HepG2 (cell line): ENCODE results near the gene CD300A. TPM values are rescaled to one million over a fixed set of nuclear protein-coding genes. Genes with fewer than 3 reads are reported as not detected.

ENCODE experiments used
- AKAP8 ChIP-seq: sonication (generic); formaldehyde crosslinking; IDR thresholded peaks from 2 replicates; pipeline ENCODE4 v1.5.1; 2020; ENCODE audit warnings: mild to moderate bottlenecking, missing genetic modification reagents
- FIP1L1 ChIP-seq: fragments of 200-400 bp; formaldehyde crosslinking; IDR thresholded peaks from 2 replicates; pipeline ENCODE4 v1.6.1; 2018; ENCODE audit warnings: low read depth, mild to moderate bottlenecking, low read length, moderate library complexity, borderline replicate concordance; ENCODE audit not compliant: insufficient read depth
- ISL2 ChIP-seq: sonication (generic); formaldehyde crosslinking; IDR thresholded peaks from 2 replicates; pipeline ENCODE4 v1.5.0; 2020; ENCODE audit warnings: missing genetic modification reagents
- MAFK ChIP-seq, 2 experiments: IDR thresholded peaks in 1 of 2; conservative IDR thresholded peaks in 1 of 2; 2 replicates each; pipeline ENCODE4 v1.6.1; 2011; ENCODE audit warnings: improper control_type of control experiment in 2 of 2, low read length in 2 of 2
- RFXAP ChIP-seq: sonication (generic); formaldehyde crosslinking; IDR thresholded peaks from 2 replicates; pipeline ENCODE4 v1.4.0; 2020; ENCODE audit warnings: missing genetic modification reagents, borderline replicate concordance
- RORA ChIP-seq: sonication (generic); formaldehyde crosslinking; IDR thresholded peaks from 2 replicates; pipeline ENCODE4 v1.5.0; 2020; ENCODE audit warnings: mild to moderate bottlenecking, missing genetic modification reagents, moderate library complexity
- TEAD3 ChIP-seq: optimal IDR thresholded peaks from 2 replicates; pipeline ENCODE3; 2016; ENCODE audit warnings: borderline replicate concordance
- ZNF101 ChIP-seq: sonication (generic); formaldehyde crosslinking; IDR thresholded peaks from 2 replicates; pipeline ENCODE4 v1.4.0; 2020; ENCODE audit warnings: mild to moderate bottlenecking, low read depth, missing genetic modification reagents, borderline replicate concordance
- ZNF232 ChIP-seq: sonication (generic); formaldehyde crosslinking; IDR thresholded peaks from 2 replicates; pipeline ENCODE4 v1.4.0; 2020; ENCODE audit warnings: missing genetic modification reagents, borderline replicate concordance
- ZNF234 ChIP-seq: sonication (generic); formaldehyde crosslinking; conservative IDR thresholded peaks from 2 replicates; pipeline ENCODE4 v1.5.1; 2020; ENCODE audit warnings: mild to moderate bottlenecking, missing genetic modification reagents
- ZNF329 ChIP-seq: sonication (generic); formaldehyde crosslinking; IDR thresholded peaks from 2 replicates; pipeline ENCODE4 v1.9.0; 2021; ENCODE audit warnings: low read depth, mild to moderate bottlenecking, missing genetic modification reagents
- ZNF607 ChIP-seq: sonication (generic); formaldehyde crosslinking; IDR thresholded peaks from 2 replicates; pipeline ENCODE4 v1.5.1; 2020; ENCODE audit warnings: missing genetic modification reagents, mild to moderate bottlenecking, borderline replicate concordance
- polyA plus RNA-seq, 8 experiments: library from polyadenylated mRNA; depleted of rRNA in 3 of 8; stranded (reverse) in 7 of 8; unstranded in 1 of 8; fragments of >200 nt; fragmentation: Illumina TruSeq in 4 of 8; extraction: Trizol in 4 of 8; gene quantifications; 2 replicates each; pipeline versions ENCODE4 v1.2.1 to v1.2.3, GENCODE V29; 2011 to 2016; ENCODE audit warnings: low read depth in 4 of 8, missing spikeins in 1 of 8, mixed read lengths in 1 of 8; ENCODE audit not compliant: insufficient read depth in 1 of 8
- total RNA-seq, 5 experiments: library from RNA; depleted of rRNA; stranded (reverse); fragments of >200 nt; fragmentation: Illumina TruSeq; extraction: Trizol; gene quantifications; 2 replicates each; pipeline ENCODE4 v1.2.3, GENCODE V29; 2016; ENCODE audit warnings: low read depth in 1 of 5
- TF ChIP-seq, protein P1 (sequence below), 2 experiments: sonication (generic) in 1 of 2; formaldehyde crosslinking in 1 of 2; IDR thresholded peaks; 2 replicates each; pipeline versions ENCODE4 v1.4.0 to v1.6.1; 2016 to 2020; ENCODE audit warnings: borderline replicate concordance in 1 of 2, low read depth in 1 of 2, mild to moderate bottlenecking in 1 of 2, missing genetic modification reagents in 1 of 2
- TF ChIP-seq, protein P2 (sequence below): sonication (generic); formaldehyde crosslinking; conservative IDR thresholded peaks from 2 replicates; pipeline ENCODE4 v1.8.0; 2022; ENCODE audit warnings: mild to moderate bottlenecking, moderate library complexity, missing genetic modification reagents
- TF ChIP-seq, protein P3 (sequence below): sonication (generic); formaldehyde crosslinking; IDR thresholded peaks from 2 replicates; pipeline ENCODE4 v1.4.0; 2020; ENCODE audit warnings: missing genetic modification reagents
- TF ChIP-seq, protein P4 (sequence below): sonication (generic); formaldehyde crosslinking; IDR thresholded peaks from 2 replicates; pipeline ENCODE4 v1.4.0; 2020; ENCODE audit warnings: missing genetic modification reagents, mild to moderate bottlenecking, borderline replicate concordance

CD300A gene
- total and polyA plus RNA-seq, 2 of the 13 experiments (the other 11 are each of a cell fraction or from before 2014, with no cell fraction given): not detected

DNA sequence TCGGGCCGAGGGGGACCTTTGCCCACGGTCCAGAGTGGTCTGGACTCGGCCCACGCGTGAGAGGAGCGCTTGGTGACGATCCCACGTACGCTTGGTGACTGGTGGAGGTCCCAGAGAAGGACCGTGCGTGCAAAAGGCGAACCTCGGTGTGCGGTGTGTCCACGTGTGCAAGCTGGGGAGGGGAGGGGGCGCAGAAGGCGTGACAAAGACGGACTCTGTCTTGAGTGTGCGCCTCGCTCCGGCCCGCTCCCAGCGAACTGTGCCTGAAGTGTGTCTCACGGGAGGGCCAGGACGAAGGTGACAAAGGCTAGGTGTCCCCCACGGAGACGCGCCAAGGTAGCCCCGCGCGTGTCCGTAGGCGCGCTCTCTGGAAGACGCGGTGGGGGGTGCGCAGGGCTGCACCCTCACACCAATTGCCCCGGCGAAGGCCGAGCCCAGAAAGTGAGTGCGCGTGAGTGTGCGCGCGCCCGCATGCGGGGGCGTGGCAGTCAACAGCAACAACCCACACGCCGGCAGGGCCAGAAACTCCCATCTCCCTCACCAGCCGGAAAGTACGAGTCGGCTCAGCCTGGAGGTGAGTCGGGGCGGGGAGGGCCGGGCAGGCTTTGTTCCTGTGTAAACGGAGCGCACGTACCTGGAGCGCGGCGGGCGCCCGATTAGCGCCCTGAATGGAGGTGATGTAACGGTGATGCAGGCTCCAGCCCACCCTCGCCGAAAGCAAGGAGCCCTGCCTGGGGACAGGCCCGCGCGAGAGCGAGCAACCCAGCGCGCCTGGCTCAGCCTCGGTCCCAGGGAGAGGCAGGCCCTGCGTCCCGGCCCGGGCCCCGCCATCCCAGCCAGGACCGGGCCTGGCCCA, 34.6 kb upstream of the CD300A start, which contains the start of gene GPRC5C (continued):
- TF ChIP-seq, protein P1, sequence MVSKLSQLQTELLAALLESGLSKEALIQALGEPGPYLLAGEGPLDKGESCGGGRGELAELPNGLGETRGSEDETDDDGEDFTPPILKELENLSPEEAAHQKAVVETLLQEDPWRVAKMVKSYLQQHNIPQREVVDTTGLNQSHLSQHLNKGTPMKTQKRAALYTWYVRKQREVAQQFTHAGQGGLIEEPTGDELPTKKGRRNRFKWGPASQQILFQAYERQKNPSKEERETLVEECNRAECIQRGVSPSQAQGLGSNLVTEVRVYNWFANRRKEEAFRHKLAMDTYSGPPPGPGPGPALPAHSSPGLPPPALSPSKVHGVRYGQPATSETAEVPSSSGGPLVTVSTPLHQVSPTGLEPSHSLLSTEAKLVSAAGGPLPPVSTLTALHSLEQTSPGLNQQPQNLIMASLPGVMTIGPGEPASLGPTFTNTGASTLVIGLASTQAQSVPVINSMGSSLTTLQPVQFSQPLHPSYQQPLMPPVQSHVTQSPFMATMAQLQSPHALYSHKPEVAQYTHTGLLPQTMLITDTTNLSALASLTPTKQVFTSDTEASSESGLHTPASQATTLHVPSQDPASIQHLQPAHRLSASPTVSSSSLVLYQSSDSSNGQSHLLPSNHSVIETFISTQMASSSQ (IDR thresholded peaks at IDR 0.05; ENCODE audit: low read depth): no peak; the same call in 1 of the 2 replicates
- TF ChIP-seq, protein P1 (CRISPR knock-in tag; IDR thresholded peaks at IDR 0.05; ENCODE audit: borderline replicate concordance): peak; percentile 81
- TF ChIP-seq ZNF232 (CRISPR knock-in tag) (no peak; the same call in 1 of the 2 replicates), FIP1L1 (peak; percentile 90), AKAP8 (peak; percentile 73; the same call in 1 of the 2 replicates), ZNF607 (CRISPR knock-in tag) (no peak; the same call in 1 of the 2 replicates), RORA (CRISPR knock-in tag) (no peak), ISL2 (peak; percentile 63), ZNF101 (CRISPR knock-in tag) (no peak), ZNF329 (CRISPR knock-in tag) (peak; percentile 39; the same call in 1 of the 2 replicates), ZNF234 (no peak), RFXAP (peak; percentile 16), TEAD3 (CRISPR knock-in tag) (peak; percentile 72), MAFK (conservative IDR thresholded peaks at IDR 0.05 in 1 of 2, IDR thresholded peaks at IDR 0.05 in 1 of 2; ENCODE audit: low read length in 2 of 2) (no peak)
- TF ChIP-seq, protein P2, sequence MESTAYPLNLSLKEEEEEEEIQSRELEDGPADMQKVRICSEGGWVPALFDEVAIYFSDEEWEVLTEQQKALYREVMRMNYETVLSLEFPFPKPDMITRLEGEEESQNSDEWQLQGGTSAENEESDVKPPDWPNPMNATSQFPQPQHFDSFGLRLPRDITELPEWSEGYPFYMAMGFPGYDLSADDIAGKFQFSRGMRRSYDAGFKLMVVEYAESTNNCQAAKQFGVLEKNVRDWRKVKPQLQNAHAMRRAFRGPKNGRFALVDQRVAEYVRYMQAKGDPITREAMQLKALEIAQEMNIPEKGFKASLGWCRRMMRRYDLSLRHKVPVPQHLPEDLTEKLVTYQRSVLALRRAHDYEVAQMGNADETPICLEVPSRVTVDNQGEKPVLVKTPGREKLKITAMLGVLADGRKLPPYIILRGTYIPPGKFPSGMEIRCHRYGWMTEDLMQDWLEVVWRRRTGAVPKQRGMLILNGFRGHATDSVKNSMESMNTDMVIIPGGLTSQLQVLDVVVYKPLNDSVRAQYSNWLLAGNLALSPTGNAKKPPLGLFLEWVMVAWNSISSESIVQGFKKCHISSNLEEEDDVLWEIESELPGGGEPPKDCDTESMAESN (CRISPR knock-in tag): peak; percentile 87
- TF ChIP-seq, protein P3, sequence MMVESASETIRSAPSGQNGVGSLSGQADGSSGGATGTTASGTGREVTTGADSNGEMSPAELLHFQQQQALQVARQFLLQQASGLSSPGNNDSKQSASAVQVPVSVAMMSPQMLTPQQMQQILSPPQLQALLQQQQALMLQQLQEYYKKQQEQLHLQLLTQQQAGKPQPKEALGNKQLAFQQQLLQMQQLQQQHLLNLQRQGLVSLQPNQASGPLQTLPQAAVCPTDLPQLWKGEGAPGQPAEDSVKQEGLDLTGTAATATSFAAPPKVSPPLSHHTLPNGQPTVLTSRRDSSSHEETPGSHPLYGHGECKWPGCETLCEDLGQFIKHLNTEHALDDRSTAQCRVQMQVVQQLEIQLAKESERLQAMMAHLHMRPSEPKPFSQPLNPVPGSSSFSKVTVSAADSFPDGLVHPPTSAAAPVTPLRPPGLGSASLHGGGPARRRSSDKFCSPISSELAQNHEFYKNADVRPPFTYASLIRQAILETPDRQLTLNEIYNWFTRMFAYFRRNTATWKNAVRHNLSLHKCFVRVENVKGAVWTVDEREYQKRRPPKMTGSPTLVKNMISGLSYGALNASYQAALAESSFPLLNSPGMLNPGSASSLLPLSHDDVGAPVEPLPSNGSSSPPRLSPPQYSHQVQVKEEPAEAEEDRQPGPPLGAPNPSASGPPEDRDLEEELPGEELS (CRISPR knock-in tag): peak; percentile 91
- TF ChIP-seq, protein P4, sequence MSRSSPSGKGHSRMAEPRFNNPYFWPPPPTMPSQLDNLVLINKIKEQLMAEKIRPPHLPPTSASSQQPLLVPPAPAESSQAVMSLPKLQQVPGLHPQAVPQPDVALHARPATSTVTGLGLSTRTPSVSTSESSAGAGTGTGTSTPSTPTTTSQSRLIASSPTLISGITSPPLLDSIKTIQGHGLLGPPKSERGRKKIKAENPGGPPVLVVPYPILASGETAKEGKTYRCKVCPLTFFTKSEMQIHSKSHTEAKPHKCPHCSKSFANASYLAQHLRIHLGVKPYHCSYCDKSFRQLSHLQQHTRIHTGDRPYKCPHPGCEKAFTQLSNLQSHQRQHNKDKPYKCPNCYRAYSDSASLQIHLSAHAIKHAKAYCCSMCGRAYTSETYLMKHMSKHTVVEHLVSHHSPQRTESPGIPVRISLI: peak; percentile 43; the same call in 1 of the 2 replicates
